A549 (cell line): ENCODE measurements around the gene ZW10. TPM values are rescaled to one million over a fixed set of nuclear protein-coding genes. Genes with fewer than 3 reads are reported as not detected.

Source experiments
- ATAC-seq, 2 experiments: fragments of 200-7000 bp in 1 of 2; fragments of >200 bp in 1 of 2; cut with Nextera tagmentation in 1 of 2; cut with Tn5 transposase in 1 of 2; 3 replicates each; pipeline versions ENCODE4 v1.8.0 to v1.9.1; 2018 to 2020; ENCODE audit warnings: mild to moderate bottlenecking in 1 of 2, moderate library complexity in 1 of 2
- CTCF ChIA-PET: fragments of 300-600 bp; sonication (Branson Sonifier 250); formaldehyde crosslinking; extraction: SDS; loops from one replicate; lab custom pipeline; 2021; ENCODE audit warnings: antibody characterized with exemption, inconsistent platforms; lab: Yijun Ruan, JAX
- POLR2A ChIA-PET: fragments of 350-600 bp; formaldehyde crosslinking; extraction: SDS; loops from one replicate; lab custom pipeline; 2021; ENCODE audit warnings: antibody characterized with exemption, inconsistent platforms; lab: Yijun Ruan, JAX
- DNase-seq, 2 experiments: peaks; one replicate each; pipeline versions ENCODE4 v3.0.0 to v3.0.0-alpha.2; 2011 to 2016; ENCODE audit warnings: low read depth in 1 of 2, low spot score in 1 of 2
- FAIRE-seq: peaks from 2 replicates; lab custom pipeline; 2011; peaks lifted over from hg19 to GRCh38; lab: Jason Lieb, UNC
- H3K27ac ChIP-seq, 2 experiments: fragments of >200 bp; sonication (Bioruptor Twin); formaldehyde crosslinking; 3 replicates each; pipeline ENCODE4 v1.5.1; 2016 to 2017
- H3K4me1 ChIP-seq: fragments of >200 bp; sonication (Bioruptor Twin); formaldehyde crosslinking; 3 replicates; pipeline ENCODE4 v1.6.1; 2016
- H3K4me2 ChIP-seq: fragments of >200 bp; sonication (Bioruptor Twin); formaldehyde crosslinking; 3 replicates; pipeline ENCODE4 v1.6.1; 2016
- H3K4me3 ChIP-seq: fragments of >200 bp; sonication (Bioruptor Twin); formaldehyde crosslinking; 3 replicates; pipeline ENCODE4 v1.5.1; 2016
- H3K9me3 ChIP-seq: fragments of >200 bp; sonication (Bioruptor Twin); formaldehyde crosslinking; 3 replicates; pipeline ENCODE4 v1.6.1; 2016
- CBX8 ChIP-seq: fragments of 200-600 bp; sonication (generic); IDR thresholded peaks from 2 replicates; pipeline ENCODE4 v1.6.1; 2016
- CHD2 ChIP-seq: fragments of 150-350 bp; IDR thresholded peaks from 2 replicates; pipeline ENCODE4 v1.6.1; 2014; ENCODE audit warnings: low read length; ENCODE audit not compliant: partially characterized antibody
- EHMT2 ChIP-seq: fragments of 200-600 bp; sonication (generic); IDR thresholded peaks from 2 replicates; pipeline ENCODE4 v1.6.1; 2016; ENCODE audit warnings: antibody characterized with exemption, low read depth, mild to moderate bottlenecking, moderate library complexity
- EP300 ChIP-seq, 2 experiments: fragments of >200 bp; sonication (Bioruptor Twin); formaldehyde crosslinking; IDR thresholded peaks; 2 replicates in 1 of 2; 3 replicates in 1 of 2; pipeline ENCODE4 v1.6.1; 2016 to 2017
- FOSB ChIP-seq: fragments of 250-450 bp; sonication (Bioruptor Pico); IDR thresholded peaks from 2 replicates; pipeline ENCODE4 v1.5.0; 2020; ENCODE audit warnings: mild to moderate bottlenecking, moderate library complexity
- HOXB13 ChIP-seq: fragments of 250-450 bp; sonication (Bioruptor Pico); IDR thresholded peaks from 2 replicates; pipeline ENCODE4 v1.5.0; 2020; ENCODE audit warnings: low read depth, mild to moderate bottlenecking, moderate library complexity
- JUN ChIP-seq, 2 experiments: fragments of >200 bp; sonication (Bioruptor Twin); formaldehyde crosslinking; IDR thresholded peaks; 2 replicates in 1 of 2; 3 replicates in 1 of 2; pipeline ENCODE4 v1.6.1; 2016 to 2017
- KDM1A ChIP-seq: fragments of 200-600 bp; sonication (generic); IDR thresholded peaks from 2 replicates; pipeline ENCODE4 v1.6.1; 2016; ENCODE audit warnings: low read depth, mild to moderate bottlenecking
- MAFK ChIP-seq: fragments of 450-650 bp; IDR thresholded peaks from 2 replicates; pipeline ENCODE4 v1.6.1; 2014; ENCODE audit not compliant: partially characterized antibody
- MAZ ChIP-seq: fragments of 150-350 bp; IDR thresholded peaks from 2 replicates; pipeline ENCODE4 v1.6.1; 2014; ENCODE audit warnings: antibody characterized with exemption, low read depth, low read length, borderline replicate concordance
- PHF8 ChIP-seq: fragments of 200-600 bp; sonication (generic); IDR thresholded peaks from 2 replicates; pipeline ENCODE4 v1.6.1; 2016; ENCODE audit warnings: low read depth, mild to moderate bottlenecking, antibody characterized with exemption, moderate library complexity, borderline replicate concordance
- POLR2A ChIP-seq: IDR thresholded peaks from 2 replicates; pipeline ENCODE4 v1.6.1; 2012; ENCODE audit warnings: mild to moderate bottlenecking, low read length
- POLR2AphosphoS2 ChIP-seq: conservative IDR thresholded peaks from 2 replicates; pipeline ENCODE4 v1.6.1; 2012; ENCODE audit warnings: low read length, improper control_type of control experiment, inconsistent platforms
- RARB ChIP-seq: fragments of 250-450 bp; sonication (Bioruptor Pico); IDR thresholded peaks from 2 replicates; pipeline ENCODE4 v1.8.0; 2021; ENCODE audit warnings: mild to moderate bottlenecking, moderate library complexity
- RFX5 ChIP-seq: fragments of 450-650 bp; IDR thresholded peaks from 2 replicates; pipeline ENCODE4 v1.7.1; 2014; ENCODE audit warnings: antibody characterized with exemption, mild to moderate bottlenecking, moderate library complexity
- SREBF2 ChIP-seq: fragments of 450-650 bp; IDR thresholded peaks from 2 replicates; pipeline ENCODE4 v1.6.1; 2014; ENCODE audit warnings: mild to moderate bottlenecking, moderate library complexity
- TFCP2L1 ChIP-seq: fragments of 250-450 bp; sonication (Bioruptor Pico); IDR thresholded peaks from 2 replicates; pipeline ENCODE4 v1.5.0; 2021; ENCODE audit warnings: mild to moderate bottlenecking
- TP53 ChIP-seq: fragments of 250-450 bp; sonication (Bioruptor Pico); IDR thresholded peaks from 2 replicates; pipeline ENCODE4 v1.5.0; 2021; ENCODE audit warnings: mild to moderate bottlenecking, moderate library complexity
- ZC3H11A ChIP-seq: fragments of 450-650 bp; IDR thresholded peaks from 2 replicates; pipeline ENCODE4 v1.6.1; 2014; ENCODE audit warnings: antibody characterized with exemption, mild to moderate bottlenecking
- ZNF302 ChIP-seq: fragments of 250-450 bp; sonication (Bioruptor Pico); IDR thresholded peaks from 2 replicates; pipeline ENCODE4 v1.9.0; 2021; ENCODE audit warnings: inconsistent platforms, mild to moderate bottlenecking, moderate library complexity
- WGBS: methylation state at CpG from one replicate; pipeline ENCODE4 v1.1.6; 2017; ENCODE audit errors: missing lambda C conversion rate; 5-methylcytosine and 5-hydroxymethylcytosine counted together
- polyA plus RNA-seq, 4 experiments: library from polyadenylated mRNA; depleted of rRNA in 3 of 4; stranded (reverse); fragments of >200 nt; fragmentation: RNase III in 1 of 4; extraction: RNeasy Plus Mini Kit Qiagen cat#74134 plus additional on column Dnase treatment in 1 of 4; gene quantifications; 2 replicates in 3 of 4; 3 replicates in 1 of 4; pipeline ENCODE4 v1.2.3, GENCODE V29; 2011 to 2017
- TF ChIP-seq, protein P1 (sequence below): IDR thresholded peaks from 2 replicates; pipeline ENCODE4 v1.6.1; 2012
- TF ChIP-seq, protein P2 (sequence below): fragments of 450-650 bp; IDR thresholded peaks from 2 replicates; pipeline ENCODE4 v1.6.1; 2014; ENCODE audit warnings: antibody characterized with exemption

ZW10 gene
- polyA plus RNA-seq, 2 of the 4 experiments (the other 2 are of a cell fraction) = 12.9 to 13.9 TPM

DNA sequence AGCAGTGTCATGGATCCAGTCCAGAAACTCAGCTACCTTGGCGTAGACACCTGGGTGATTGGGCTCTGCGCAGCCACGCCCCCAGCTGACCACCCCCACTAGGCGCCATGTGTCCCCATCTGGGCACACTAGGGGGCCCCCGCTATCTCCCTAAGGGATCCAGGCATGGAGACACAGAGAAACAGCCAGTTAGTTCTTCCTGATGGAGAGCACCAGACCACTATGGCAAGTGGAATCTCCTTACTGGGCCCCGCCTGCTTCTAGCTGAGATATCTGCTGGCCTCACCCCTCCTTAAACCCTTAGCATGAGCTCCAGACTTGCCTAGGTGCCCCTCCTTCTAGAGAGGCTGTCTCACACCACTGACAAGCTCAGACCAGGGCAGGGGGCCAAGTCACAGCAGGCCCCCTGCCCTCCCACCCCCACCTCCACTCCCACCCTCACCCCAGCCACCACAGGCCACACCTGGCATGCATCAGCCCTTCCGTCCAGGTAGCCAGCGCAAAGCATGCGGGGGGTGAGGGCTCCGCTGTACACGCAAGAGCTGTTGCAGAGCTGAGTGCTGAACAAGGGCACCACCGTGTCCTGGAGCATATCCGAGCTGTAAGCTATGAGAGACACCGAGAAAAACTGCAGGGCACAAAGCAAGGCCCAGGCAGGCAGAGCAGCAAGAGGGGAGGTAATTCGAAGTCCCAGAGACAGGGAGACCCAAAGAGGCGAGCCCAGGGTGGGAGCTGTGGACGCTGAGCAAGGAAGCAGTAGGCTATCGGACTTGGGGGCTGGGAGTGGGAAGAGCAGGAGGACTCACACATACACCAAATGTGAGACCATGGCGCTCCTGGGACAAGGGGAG lies 83.5 kb downstream of the ZW10 start:
- peak; percentile 10; a peak in 4 of 6 replicates for ATAC-seq
- FAIRE-seq = no peak

DNA sequence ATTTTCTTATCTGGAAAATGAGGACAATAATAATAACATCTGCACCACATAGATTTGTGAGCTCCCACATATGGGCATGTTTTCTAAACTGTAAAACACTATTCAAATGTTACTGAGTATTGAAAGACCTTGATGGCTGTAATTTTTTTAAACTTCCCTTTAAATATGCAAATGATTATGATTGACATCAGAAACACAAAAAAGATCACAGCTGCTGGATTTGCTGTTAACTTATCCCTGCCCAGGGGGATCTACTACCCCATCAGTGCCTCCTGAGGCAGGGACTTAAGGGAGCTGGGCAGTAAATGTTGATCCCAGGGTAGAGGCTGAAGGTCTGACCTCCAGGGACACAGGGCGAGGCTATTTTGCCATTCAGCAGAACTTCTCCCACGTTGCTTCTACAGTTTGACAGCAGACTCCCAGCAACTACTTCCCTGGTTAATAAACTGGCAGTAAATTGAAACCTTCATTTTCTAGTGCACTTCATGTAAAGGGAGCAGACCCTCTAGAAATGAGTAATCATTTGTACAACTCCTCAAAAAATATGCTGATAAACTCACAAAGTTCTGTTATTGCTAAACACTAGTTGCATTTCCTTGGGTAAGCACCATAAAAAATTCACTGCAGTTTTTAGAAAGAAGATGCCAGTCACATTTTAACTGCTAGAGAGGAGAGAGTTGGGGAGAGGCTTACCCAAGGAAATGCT lies 87.7 kb downstream of the ZW10 start:
- no peaks in the 10 kb centered on the region for H3K9me3 ChIP-seq
- peaks cover 11% of the 10 kb centered on the region for H3K4me1 ChIP-seq
- no peak overlapping the region for H3K4me2 ChIP-seq
- DNase-seq = no peak
- 57% methylated on average over 2 of the region's 2 CpGs for WGBS
- no peak overlapping the region for H3K4me3 ChIP-seq
- H3K27ac ChIP-seq = no peak overlapping the region
- FAIRE-seq = no peak
- no peak for ATAC-seq
- TF ChIP-seq ZC3H11A (no peak), JUN (IDR thresholded peaks at IDR 0.05) (no peak), SREBF2 (no peak), RARB (CRISPR knock-in tag) (no peak), TP53 (CRISPR knock-in tag) (no peak), TFCP2L1 (CRISPR knock-in tag) (no peak), POLR2AphosphoS2 (no peak)
- CTCF ChIA-PET = no interaction called here
- POLR2A ChIA-PET = no interaction called here

More for the DNA sequence above, 83.5 kb downstream of the ZW10 start:
- peak overlapping the region; percentile 74 for H3K4me2 ChIP-seq
- no peak for DNase-seq
- 83% methylated on average over 6 of the region's 19 CpGs for WGBS
- peak overlapping the region; percentile 76 to 84 for H3K27ac ChIP-seq
- POLR2A ChIA-PET = no interaction called here
- H3K9me3 ChIP-seq = no peaks in the 10 kb centered on the region
- CTCF ChIA-PET = interaction anchor here (0.8 kb wide), 1 partner anchor 384 kb away, joined by 3 read pairs; no protein-coding TSS in a partner anchor
- peaks cover 18% of the 10 kb centered on the region for H3K4me1 ChIP-seq
- no peak for TF ChIP-seq EHMT2
- no peak for TF ChIP-seq CHD2
- no peak for TF ChIP-seq ZC3H11A
- TF ChIP-seq, protein P1, sequence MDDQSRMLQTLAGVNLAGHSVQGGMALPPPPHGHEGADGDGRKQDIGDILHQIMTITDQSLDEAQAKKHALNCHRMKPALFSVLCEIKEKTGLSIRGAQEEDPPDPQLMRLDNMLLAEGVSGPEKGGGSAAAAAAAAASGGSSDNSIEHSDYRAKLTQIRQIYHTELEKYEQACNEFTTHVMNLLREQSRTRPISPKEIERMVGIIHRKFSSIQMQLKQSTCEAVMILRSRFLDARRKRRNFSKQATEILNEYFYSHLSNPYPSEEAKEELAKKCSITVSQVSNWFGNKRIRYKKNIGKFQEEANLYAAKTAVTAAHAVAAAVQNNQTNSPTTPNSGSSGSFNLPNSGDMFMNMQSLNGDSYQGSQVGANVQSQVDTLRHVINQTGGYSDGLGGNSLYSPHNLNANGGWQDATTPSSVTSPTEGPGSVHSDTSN = no peak
- TF ChIP-seq EP300 (IDR thresholded peaks at IDR 0.05) = no peak
- no peak for TF ChIP-seq PHF8
- no peak for TF ChIP-seq MAFK
- TF ChIP-seq MAZ = no peak
- TF ChIP-seq FOSB = no peak
- TF ChIP-seq KDM1A = no peak
- no peak for TF ChIP-seq RARB (CRISPR knock-in tag)
- no peak for TF ChIP-seq CBX8
- TF ChIP-seq HOXB13 (CRISPR knock-in tag) = no peak
- no peak for TF ChIP-seq ZNF302 (CRISPR knock-in tag)
- TF ChIP-seq, protein P2, sequence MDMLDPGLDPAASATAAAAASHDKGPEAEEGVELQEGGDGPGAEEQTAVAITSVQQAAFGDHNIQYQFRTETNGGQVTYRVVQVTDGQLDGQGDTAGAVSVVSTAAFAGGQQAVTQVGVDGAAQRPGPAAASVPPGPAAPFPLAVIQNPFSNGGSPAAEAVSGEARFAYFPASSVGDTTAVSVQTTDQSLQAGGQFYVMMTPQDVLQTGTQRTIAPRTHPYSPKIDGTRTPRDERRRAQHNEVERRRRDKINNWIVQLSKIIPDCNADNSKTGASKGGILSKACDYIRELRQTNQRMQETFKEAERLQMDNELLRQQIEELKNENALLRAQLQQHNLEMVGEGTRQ = no peak
- no peak for TF ChIP-seq TFCP2L1 (CRISPR knock-in tag)
- no peak for TF ChIP-seq POLR2A
- H3K4me3 ChIP-seq = no peak overlapping the region

DNA sequence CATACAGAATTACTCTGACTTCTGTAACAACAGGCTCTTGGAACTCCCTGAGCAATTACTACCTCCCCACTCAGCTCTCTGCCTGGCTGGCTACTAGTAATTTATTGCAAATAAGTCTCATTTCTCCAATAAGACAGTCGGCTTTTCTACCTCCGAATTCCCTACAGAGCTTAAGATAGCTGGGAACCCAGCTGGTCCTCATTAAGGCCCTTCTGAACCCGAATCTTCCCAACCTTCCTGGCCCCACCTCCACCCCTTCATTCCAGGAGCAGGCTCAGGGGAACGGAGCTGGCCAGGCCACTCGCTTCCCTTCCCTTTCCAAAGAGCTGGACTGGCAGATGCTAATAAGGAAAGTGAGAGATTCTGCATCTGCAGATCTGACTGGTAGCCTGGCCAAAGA lies 89.0 kb downstream of the ZW10 start:
- TF ChIP-seq FOSB (no peak), CBX8 (no peak), TP53 (CRISPR knock-in tag) (no peak), RFX5 (no peak), EP300 (IDR thresholded peaks at IDR 0.05) (no peak)
- ATAC-seq (no peak), FAIRE-seq (no peak), DNase-seq (no peak)
- H3K27ac ChIP-seq = no peak overlapping the region
- 55% methylated on average over 5 of the region's 5 CpGs for WGBS
- no peaks in the 10 kb centered on the region for H3K9me3 ChIP-seq
- POLR2A ChIA-PET = no interaction called here
- H3K4me2 ChIP-seq = no peak overlapping the region
- H3K4me1 ChIP-seq = no peaks in the 10 kb centered on the region
- CTCF ChIA-PET = no interaction called here
- H3K4me3 ChIP-seq = no peak overlapping the region
